GM10266 (cell line): Measurements from ENCODE around the gene ALDH2.
"Not testable (repeated sequence)": the region's sequence is repeated elsewhere in the genome, so short reads cannot be mapped to it uniquely, and the experiment has no call there.

Source experiments
- DNase-seq: peaks from one replicate; pipeline ENCODE4 v3.0.0; 2012; ENCODE audit errors: extremely low spot score
- TF ChIP-seq, protein P1 (sequence below): IDR thresholded peaks from 2 replicates; pipeline ENCODE4 v1.5.1; 2012; ENCODE audit warnings: mild to moderate bottlenecking, low read depth; ENCODE audit not compliant: control insufficient read depth, insufficient read depth; ENCODE audit errors: missing control alignments

Gene ALDH2

GRCh38 chr12:111761099-111761498, 5.6 kb upstream of the ALDH2 start:
- DNase-seq: peak; percentile 35
- TF ChIP-seq, protein P1, sequence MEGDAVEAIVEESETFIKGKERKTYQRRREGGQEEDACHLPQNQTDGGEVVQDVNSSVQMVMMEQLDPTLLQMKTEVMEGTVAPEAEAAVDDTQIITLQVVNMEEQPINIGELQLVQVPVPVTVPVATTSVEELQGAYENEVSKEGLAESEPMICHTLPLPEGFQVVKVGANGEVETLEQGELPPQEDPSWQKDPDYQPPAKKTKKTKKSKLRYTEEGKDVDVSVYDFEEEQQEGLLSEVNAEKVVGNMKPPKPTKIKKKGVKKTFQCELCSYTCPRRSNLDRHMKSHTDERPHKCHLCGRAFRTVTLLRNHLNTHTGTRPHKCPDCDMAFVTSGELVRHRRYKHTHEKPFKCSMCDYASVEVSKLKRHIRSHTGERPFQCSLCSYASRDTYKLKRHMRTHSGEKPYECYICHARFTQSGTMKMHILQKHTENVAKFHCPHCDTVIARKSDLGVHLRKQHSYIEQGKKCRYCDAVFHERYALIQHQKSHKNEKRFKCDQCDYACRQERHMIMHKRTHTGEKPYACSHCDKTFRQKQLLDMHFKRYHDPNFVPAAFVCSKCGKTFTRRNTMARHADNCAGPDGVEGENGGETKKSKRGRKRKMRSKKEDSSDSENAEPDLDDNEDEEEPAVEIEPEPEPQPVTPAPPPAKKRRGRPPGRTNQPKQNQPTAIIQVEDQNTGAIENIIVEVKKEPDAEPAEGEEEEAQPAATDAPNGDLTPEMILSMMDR: no peak

GRCh38 chr12:111761706-111762105, 5.0 kb upstream of the ALDH2 start:
- TF ChIP-seq, protein P1: no peak
- peak; percentile 8 for DNase-seq

GRCh38 chr12:111763552-111763951, 3.2 kb upstream of the ALDH2 start:
- not testable (repeated sequence) for DNase-seq

- TF ChIP-seq, protein P1: no peak
- no peak for DNase-seq
Observed at GRCh38 chr12:111764120-111764821, 2.5 kb upstream of the ALDH2 start.

DNA sequence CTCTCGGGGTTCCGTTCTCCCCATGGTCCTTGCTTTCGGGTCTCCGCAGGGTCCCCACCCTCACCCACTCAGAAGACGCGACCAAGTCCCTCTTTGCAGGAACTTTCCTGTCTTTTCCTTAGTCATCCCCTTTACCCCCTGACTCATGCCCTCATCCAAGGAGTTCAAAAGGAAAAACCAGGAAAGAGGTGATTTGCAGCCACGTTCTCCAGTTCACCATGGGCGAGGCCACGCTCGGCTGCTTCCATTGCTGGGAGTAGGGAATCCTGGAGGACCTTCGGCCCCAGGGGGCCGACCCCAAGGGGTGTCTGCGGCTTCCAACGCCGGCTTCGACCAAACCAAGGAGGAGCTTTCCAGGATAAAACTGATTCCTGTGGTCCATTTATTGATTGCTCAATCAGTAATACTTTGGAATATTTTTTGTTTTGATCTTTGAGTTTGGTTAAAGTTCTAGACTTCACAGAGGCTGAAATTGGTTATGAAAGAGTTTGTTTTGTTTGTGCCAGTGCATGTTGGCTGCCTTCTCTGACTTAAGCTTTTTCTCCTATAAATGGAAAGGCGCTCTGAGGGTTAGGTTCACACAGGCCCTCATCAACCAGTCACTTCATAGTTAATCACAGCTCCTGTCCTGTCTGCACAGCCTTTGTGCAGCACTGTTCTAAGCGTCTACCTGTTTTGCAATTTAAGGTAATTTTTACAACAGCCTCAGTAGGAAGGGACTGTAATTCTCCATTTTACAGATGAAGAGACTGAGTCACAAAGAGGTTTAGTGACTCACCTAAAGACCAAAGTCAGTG, 827 bp downstream of the ALDH2 start:
- TF ChIP-seq, protein P1: no peak
- no peak for DNase-seq

DNA sequence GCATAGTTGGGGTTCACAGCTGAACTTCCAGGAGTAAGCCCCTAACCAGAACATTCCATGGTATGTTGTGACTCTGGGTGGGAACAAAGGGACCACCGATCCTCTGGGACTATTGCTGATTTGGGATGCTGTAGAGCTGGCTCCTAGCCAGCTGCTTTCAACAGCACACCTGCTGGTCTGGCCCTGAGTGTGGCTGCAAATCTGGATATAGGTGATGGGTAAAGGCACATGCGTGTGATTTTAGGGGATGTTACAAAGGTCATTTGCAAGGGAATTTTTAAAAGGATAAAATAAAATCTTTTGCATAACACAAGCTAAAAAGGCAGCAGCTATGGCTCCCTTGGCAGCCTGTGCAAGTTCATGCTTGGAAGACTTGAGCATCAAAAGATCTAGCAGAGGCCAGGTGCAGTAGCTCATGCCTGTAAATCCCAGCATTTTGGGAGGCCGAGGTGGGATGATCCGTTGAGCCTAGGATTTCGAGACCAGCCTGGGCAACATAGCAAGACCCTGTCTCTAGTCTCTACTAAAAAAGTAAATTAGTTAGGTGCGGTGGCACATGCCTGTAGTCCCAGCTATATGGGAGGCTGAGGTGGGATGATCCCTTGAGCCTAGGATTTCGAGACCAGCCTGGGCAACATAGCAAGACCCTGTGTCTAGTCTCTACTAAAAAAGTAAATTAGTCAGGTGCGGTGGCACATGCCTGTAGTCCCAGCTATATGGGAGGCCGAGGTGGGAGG, 1.6 kb downstream of the ALDH2 start:
- TF ChIP-seq, protein P1: no peak
- no peak for DNase-seq

DNA sequence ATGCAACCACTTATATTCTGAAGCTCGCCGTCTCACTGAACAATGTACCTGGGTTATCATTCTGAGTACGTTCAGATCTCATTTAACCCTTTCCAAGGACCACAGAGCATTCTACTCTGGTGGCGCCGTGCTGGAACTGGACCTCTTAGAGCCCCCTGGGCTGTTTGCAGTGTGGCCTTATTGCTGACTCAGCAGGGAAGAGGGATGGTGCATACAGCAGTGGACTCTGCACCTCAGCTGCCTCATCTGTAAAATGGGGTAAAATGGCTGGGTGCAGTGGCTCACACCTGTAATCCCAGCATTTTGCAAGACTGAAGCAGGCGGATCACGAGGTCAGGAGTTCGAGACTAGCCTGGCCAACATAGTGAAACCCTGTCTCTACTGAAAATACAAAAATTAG, 2.9 kb downstream of the ALDH2 start:
- DNase-seq: no peak
- TF ChIP-seq, protein P1: no peak
